Measurements from ENCODE around the gene RAD21L1. TPM values are rescaled to one million over a fixed set of nuclear protein-coding genes. Genes with fewer than 3 reads are reported as not detected.

Gene RAD21L1
- total RNA-seq, 1 donor from 2014 or later, result not detected

DNA sequence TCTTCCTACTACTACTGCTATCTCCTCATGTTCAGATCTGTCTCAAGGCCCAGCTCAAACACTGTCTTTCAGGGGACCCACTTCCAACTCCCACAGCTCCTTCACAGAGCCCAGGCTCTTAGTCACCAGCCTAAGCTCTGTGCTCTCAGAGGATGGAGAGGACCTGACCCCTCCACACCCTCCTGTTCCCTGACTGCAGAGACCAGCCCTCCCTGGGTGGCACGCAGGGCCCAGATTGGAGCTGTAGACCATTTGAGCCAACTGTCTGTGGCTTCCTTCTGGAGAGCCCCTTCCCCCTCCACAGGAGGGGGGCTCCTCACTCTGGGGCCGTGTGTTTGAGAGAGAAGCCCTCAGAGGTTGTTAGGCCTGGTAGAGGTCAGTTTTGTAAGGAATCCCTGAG lies 50.1 kb downstream of the RAD21L1 start:
- no peak for ATAC-seq

GRCh38 chr20:1277529-1278322 lies 51.9 kb downstream of the RAD21L1 start:
- DNase-seq (no peak), ATAC-seq (no peak)
- intact Hi-C loops (cut with DNase I), result no loop called here
- H3K9me3 ChIP-seq, result no peaks in the 10 kb centered on the region
- H3K4me3 ChIP-seq, result no peak overlapping the region
- TF ChIP-seq, protein P1, sequence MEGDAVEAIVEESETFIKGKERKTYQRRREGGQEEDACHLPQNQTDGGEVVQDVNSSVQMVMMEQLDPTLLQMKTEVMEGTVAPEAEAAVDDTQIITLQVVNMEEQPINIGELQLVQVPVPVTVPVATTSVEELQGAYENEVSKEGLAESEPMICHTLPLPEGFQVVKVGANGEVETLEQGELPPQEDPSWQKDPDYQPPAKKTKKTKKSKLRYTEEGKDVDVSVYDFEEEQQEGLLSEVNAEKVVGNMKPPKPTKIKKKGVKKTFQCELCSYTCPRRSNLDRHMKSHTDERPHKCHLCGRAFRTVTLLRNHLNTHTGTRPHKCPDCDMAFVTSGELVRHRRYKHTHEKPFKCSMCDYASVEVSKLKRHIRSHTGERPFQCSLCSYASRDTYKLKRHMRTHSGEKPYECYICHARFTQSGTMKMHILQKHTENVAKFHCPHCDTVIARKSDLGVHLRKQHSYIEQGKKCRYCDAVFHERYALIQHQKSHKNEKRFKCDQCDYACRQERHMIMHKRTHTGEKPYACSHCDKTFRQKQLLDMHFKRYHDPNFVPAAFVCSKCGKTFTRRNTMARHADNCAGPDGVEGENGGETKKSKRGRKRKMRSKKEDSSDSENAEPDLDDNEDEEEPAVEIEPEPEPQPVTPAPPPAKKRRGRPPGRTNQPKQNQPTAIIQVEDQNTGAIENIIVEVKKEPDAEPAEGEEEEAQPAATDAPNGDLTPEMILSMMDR (IDR thresholded peaks at IDR 0.05), result no peak
- no peaks in the 10 kb centered on the region for H3K36me3 ChIP-seq
- no peak overlapping the region for H3K27ac ChIP-seq
- no peaks in the 10 kb centered on the region for H3K4me1 ChIP-seq
- H3K27me3 ChIP-seq (ENCODE audit: low read depth), result no peaks in the 10 kb centered on the region

More for the DNA sequence above, 50.1 kb downstream of the RAD21L1 start:
- H3K9me3 ChIP-seq, result no peaks in the 10 kb centered on the region
- H3K4me1 ChIP-seq, result no peaks in the 10 kb centered on the region
- H3K27me3 ChIP-seq (ENCODE audit: low read depth), result no peaks in the 10 kb centered on the region
- DNase-seq, result no peak
- no peaks in the 10 kb centered on the region for H3K36me3 ChIP-seq
- no peak overlapping the region for H3K27ac ChIP-seq
- TF ChIP-seq, protein P1 (IDR thresholded peaks at IDR 0.05), result no peak
- H3K4me3 ChIP-seq, result no peak overlapping the region
- intact Hi-C loops (cut with DNase I), result no loop called here

GRCh38 chr20:1278993-1279392 lies 53.1 kb downstream of the RAD21L1 start:
- intact Hi-C loops (cut with DNase I), result no loop called here

DNA sequence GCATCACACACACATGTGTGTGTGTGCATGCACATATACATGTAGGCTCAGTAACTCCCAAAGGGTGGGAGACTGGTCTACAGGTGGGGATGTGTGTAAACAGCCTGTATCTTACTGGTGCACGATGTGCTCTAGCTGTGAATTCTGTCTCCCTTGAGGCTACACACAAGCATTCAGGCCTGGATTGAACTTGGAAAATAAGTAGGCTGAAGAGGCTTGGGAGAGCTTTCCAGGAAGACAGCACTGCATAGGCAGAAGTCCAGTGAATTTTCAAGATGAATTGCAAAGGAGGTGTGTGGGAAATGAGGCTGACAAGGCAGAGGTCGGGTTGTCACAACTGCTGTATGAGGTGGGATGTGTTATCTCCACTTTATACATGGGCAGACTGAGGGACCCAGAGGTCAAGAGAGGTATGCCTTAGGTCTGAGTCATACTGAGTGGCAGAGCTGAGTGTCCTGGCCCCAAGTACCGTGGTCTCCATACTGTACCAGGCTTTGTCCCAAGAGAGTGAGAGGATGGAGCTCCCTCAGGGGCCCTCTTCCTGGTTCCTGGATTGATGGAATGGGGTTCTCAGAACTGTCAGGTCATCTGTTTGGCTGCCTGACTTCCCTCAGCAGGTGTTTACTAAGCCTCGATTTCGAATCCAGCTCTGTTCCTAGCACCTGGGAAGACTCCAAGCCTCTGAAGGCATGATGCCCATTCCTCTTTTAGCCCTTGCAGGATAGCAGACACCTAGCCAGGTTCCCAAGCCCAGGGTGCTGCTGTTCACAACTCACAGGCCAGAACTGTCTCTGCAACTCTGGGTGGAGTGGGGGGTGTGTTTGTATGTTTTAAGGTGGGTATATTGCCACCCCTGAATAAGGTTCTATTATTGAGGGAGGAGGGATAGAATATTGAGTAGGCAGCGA lies 54.6 kb downstream of the RAD21L1 start:
- intact Hi-C loops (cut with DNase I), result no loop called here
- no peaks in the 10 kb centered on the region for H3K27me3 ChIP-seq (ENCODE audit: low read depth)
- no peaks in the 10 kb centered on the region for H3K9me3 ChIP-seq
- no peak overlapping the region for H3K27ac ChIP-seq
- ATAC-seq (peak in 1 of 2 donors; percentile 45), DNase-seq (no peak)
- no peaks in the 10 kb centered on the region for H3K36me3 ChIP-seq
- no peak overlapping the region for H3K4me3 ChIP-seq
- TF ChIP-seq, protein P1 (IDR thresholded peaks at IDR 0.05), result no peak
- H3K4me1 ChIP-seq, result no peaks in the 10 kb centered on the region

More at GRCh38 chr20:1278993-1279392, 53.1 kb downstream of the RAD21L1 start:
- ATAC-seq, result no peak
- TF ChIP-seq, protein P1 (IDR thresholded peaks at IDR 0.05), result no peak
- Histone ChIP-seq H3K36me3 (no peaks in the 10 kb centered on the region), H3K4me1 (no peaks in the 10 kb centered on the region), H3K4me3 (no peak overlapping the region), H3K27ac (no peak overlapping the region), H3K27me3 (ENCODE audit: low read depth) (no peaks in the 10 kb centered on the region), H3K9me3 (no peaks in the 10 kb centered on the region)
- no peak for DNase-seq

- H3K36me3 ChIP-seq, result no peaks in the 10 kb centered on the region
- no peak for ATAC-seq
- no peak overlapping the region for H3K4me3 ChIP-seq
- no peak for DNase-seq
- no peak overlapping the region for H3K27ac ChIP-seq
- TF ChIP-seq, protein P1 (IDR thresholded peaks at IDR 0.05), result no peak
- intact Hi-C loops (cut with DNase I), result no loop called here
- no peaks in the 10 kb centered on the region for H3K9me3 ChIP-seq
- H3K27me3 ChIP-seq (ENCODE audit: low read depth), result no peaks in the 10 kb centered on the region
- H3K4me1 ChIP-seq, result no peaks in the 10 kb centered on the region
These were observed 55.6 kb downstream of the RAD21L1 start for GRCh38 chr20:1281279-1282057.

All from lower lobe of right lung (tissue), 2 donors.